Peyer's patch (tissue), 4 donors: ENCODE measurements around the gene POLG2. TPM values are rescaled to one million over a fixed set of nuclear protein-coding genes. Genes with fewer than 3 reads are reported as not detected.
"Not testable (repeated sequence)": the region's sequence is repeated elsewhere in the genome, so short reads cannot be mapped to it uniquely, and the experiment has no call there.

Experiments used
- DNase-seq, 3 donors: peaks; one replicate each; pipeline ENCODE4 v3.0.0-alpha.2; 2017 to 2019
- H3K27ac ChIP-seq, 4 donors: fragments of 200-600 bp; sonication (generic); one replicate each; pipeline ENCODE4 v1.5.1; 2016 to 2019
- H3K27me3 ChIP-seq, 2 donors: fragments of 200-600 bp; sonication (generic); one replicate each; pipeline ENCODE4 v1.5.1; 2019
- H3K36me3 ChIP-seq, 3 donors: fragments of 200-600 bp; sonication (generic); one replicate each; pipeline ENCODE4 v1.5.1; 2016 to 2019
- H3K4me1 ChIP-seq, 4 donors: fragments of 200-600 bp; sonication (generic); one replicate each; pipeline ENCODE4 v1.5.1; 2016 to 2019
- H3K4me3 ChIP-seq, 4 donors: fragments of 200-600 bp; sonication (generic); 1 replicate in 3 of 4; 2 replicates in 1 of 4; pipeline ENCODE4 v1.5.1; 2016 to 2019; ENCODE audit warnings: mild to moderate bottlenecking in 1 of 4
- H3K9me3 ChIP-seq, 4 donors: fragments of 200-600 bp; sonication (generic); one replicate each; pipeline ENCODE4 v1.5.1; 2016 to 2019; ENCODE audit warnings: mild to moderate bottlenecking in 1 of 4
- POLR2A ChIP-seq, 2 donors: fragments of 450-650 bp; IDR thresholded peaks; one replicate each; pipeline ENCODE4 v1.5.1; 2017; ENCODE audit warnings: antibody characterized with exemption in 2 of 2, mild to moderate bottlenecking in 2 of 2, moderate library complexity in 2 of 2
- small RNA-seq, 2 donors: library from RNA; depleted of rRNA; stranded (forward); fragments of <200 nt; gene quantifications; one replicate each; pipeline ENCODE3, GENCODE V24; 2016
- total RNA-seq, 4 donors: library from RNA; depleted of rRNA; stranded (reverse); fragments of >200 nt; gene quantifications; one replicate each; pipeline ENCODE4 v1.1.0, GENCODE V29; 2016
- TF ChIP-seq, protein P1 (sequence below), 6 experiments: fragments of 450-650 bp in 4 of 6; fragments of 200-600 bp in 2 of 6; sonication (generic) in 1 of 6; IDR thresholded peaks; one replicate each; pipeline ENCODE4 v1.5.1; 2017 to 2019; ENCODE audit warnings: antibody characterized with exemption in 6 of 6, mild to moderate bottlenecking in 3 of 6, moderate library complexity in 1 of 6

POLG2 gene
- total RNA-seq, 4 donors from 2014 or later: 3.5 to 33.0 (median 11.0) TPM

DNA sequence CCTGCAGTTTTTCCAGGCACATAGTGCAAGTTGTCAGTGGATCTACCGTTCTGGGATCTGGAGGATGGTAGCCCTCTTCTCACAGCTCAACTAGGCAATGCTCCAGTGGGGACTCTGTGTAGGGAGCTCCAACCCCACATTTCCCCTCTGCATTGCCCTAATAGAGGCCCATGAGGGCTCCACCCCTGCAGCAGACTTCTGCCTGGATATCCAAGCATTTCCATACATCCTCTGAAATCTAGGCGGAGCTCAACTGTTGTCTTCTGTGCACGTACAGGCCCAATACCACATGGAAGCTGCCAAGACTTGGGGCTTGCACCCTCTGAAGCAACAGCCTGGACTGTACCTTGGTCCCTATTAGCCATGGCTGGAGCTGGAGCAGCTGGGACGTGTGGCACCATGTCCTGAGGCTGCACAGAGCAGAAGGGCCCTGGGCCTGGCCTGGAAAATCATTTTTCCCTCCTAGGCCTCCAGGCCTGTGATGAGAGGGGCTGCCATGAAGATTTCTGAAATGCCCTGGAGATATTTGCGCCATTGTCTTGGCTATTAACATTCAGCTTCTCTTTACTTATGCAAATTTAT, 58.8 kb downstream of the POLG2 start:
- no peak overlapping the region for H3K27ac ChIP-seq
- TF ChIP-seq, protein P1, sequence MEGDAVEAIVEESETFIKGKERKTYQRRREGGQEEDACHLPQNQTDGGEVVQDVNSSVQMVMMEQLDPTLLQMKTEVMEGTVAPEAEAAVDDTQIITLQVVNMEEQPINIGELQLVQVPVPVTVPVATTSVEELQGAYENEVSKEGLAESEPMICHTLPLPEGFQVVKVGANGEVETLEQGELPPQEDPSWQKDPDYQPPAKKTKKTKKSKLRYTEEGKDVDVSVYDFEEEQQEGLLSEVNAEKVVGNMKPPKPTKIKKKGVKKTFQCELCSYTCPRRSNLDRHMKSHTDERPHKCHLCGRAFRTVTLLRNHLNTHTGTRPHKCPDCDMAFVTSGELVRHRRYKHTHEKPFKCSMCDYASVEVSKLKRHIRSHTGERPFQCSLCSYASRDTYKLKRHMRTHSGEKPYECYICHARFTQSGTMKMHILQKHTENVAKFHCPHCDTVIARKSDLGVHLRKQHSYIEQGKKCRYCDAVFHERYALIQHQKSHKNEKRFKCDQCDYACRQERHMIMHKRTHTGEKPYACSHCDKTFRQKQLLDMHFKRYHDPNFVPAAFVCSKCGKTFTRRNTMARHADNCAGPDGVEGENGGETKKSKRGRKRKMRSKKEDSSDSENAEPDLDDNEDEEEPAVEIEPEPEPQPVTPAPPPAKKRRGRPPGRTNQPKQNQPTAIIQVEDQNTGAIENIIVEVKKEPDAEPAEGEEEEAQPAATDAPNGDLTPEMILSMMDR (IDR thresholded peaks at IDR 0.05): no peak
- TF ChIP-seq POLR2A (IDR thresholded peaks at IDR 0.05): no peak
- no peak overlapping the region for H3K4me3 ChIP-seq
- peaks cover 0 to 17% (median 6%) of the 10 kb centered on the region in 4 donors for H3K9me3 ChIP-seq
- no peaks in the 10 kb centered on the region for H3K36me3 ChIP-seq
- no peak for DNase-seq
- no peaks in the 10 kb centered on the region for H3K27me3 ChIP-seq
- H3K4me1 ChIP-seq: peaks cover 0 to 4% (median 0%) of the 10 kb centered on the region in 4 donors

DNA sequence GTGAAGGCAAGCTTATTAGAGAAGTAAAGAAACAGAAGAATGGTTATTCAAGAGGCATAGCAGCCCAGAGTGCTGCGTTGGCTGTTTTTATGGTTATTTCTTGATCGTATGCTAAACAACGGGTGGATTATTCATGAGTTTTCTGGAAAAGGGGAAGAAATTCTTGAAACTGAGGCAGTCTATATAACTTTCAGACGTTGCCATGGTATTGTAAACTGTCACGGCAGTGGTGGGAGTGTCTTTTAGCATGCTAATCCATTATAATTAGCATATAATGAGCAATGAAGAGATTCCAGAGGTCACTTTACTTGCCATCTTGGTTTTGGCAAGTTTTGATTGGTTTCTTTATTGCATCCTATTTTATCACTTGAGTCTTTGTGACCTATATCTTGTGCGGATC, 65.3 kb downstream of the POLG2 start:
- no peak overlapping the region for H3K4me3 ChIP-seq
- no peaks in the 10 kb centered on the region for H3K9me3 ChIP-seq
- no peak for DNase-seq
- H3K27ac ChIP-seq: no peak overlapping the region
- H3K36me3 ChIP-seq: no peaks in the 10 kb centered on the region
- no peak for TF ChIP-seq POLR2A (IDR thresholded peaks at IDR 0.05)
- TF ChIP-seq, protein P1 (IDR thresholded peaks at IDR 0.05): no peak
- no peaks in the 10 kb centered on the region for H3K27me3 ChIP-seq
- no peaks in the 10 kb centered on the region for H3K4me1 ChIP-seq

- DNase-seq, H3K27ac ChIP-seq, H3K4me1 ChIP-seq, H3K9me3 ChIP-seq, H3K27me3 ChIP-seq, H3K4me3 ChIP-seq, H3K36me3 ChIP-seq: not testable (repeated sequence)
These were observed 66.8 kb downstream of the POLG2 start for GRCh38 chr17:64430036-64430435.

- Histone ChIP-seq H3K36me3 (no peaks in the 10 kb centered on the region), H3K9me3 (no peaks in the 10 kb centered on the region), H3K4me3 (no peak overlapping the region), H3K4me1 (no peaks in the 10 kb centered on the region), H3K27me3 (no peaks in the 10 kb centered on the region), H3K27ac (no peak overlapping the region)
- TF ChIP-seq POLR2A (IDR thresholded peaks at IDR 0.05): no peak
- TF ChIP-seq, protein P1 (IDR thresholded peaks at IDR 0.05): no peak
- DNase-seq: no peak
These were observed 68.4 kb downstream of the POLG2 start for GRCh38 chr17:64428406-64428805.

Small RNAs within 50 kb of the gene (small RNA-seq; reads per million reads assigned to genes)
- gene ATP5MFP4: 0 reads per million in 2 donors

Other genes with a start within 250 kb of the POLG2 start
- 10 to 100 TPM; 26.8 to 51.7 (median 44.9) TPM for gene TEX2, start 233.8 kb downstream of the POLG2 start, total RNA-seq
- 100 to 1,000 TPM in 1 of 4 donors, 10 to 100 TPM in 2, 1 to 10 TPM in 1; 8.1 to 140 (median 33.9) TPM for gene PECAM1, start 106.2 kb downstream of the POLG2 start, total RNA-seq
- gene MILR1, start 47.9 kb downstream of the POLG2 start, total RNA-seq: 10 to 100 TPM in 1 of 4 donors, 1 to 10 TPM in 2, not detected in 1; 3.3 to 10.7 (median 5.6) TPM
- gene DDX5, start 9.2 kb upstream of the POLG2 start, total RNA-seq: 1,000 to 10,000 TPM in 1 of 4 donors, 100 to 1,000 TPM in 3; 381 to 1,017 (median 503) TPM
- gene CEP95, start 9.9 kb upstream of the POLG2 start, total RNA-seq: 100 to 1,000 TPM in 1 of 4 donors, 10 to 100 TPM in 3; 51.1 to 187 (median 79.4) TPM
- gene SMURF2, start 165.3 kb upstream of the POLG2 start, total RNA-seq: 10 to 100 TPM; 34.3 to 41.6 (median 37.5) TPM